HG02852 (cell line): ENCODE measurements around the gene SLC6A2.

ENCODE experiments used
- ATAC-seq: cut with Tn5 transposase; IDR thresholded peaks from one replicate; pipeline ENCODE4 v1.9.1; 2021; ENCODE audit warnings: mild to moderate bottlenecking, moderate library complexity; ENCODE audit not compliant: unreplicated experiment

Gene SLC6A2

DNA sequence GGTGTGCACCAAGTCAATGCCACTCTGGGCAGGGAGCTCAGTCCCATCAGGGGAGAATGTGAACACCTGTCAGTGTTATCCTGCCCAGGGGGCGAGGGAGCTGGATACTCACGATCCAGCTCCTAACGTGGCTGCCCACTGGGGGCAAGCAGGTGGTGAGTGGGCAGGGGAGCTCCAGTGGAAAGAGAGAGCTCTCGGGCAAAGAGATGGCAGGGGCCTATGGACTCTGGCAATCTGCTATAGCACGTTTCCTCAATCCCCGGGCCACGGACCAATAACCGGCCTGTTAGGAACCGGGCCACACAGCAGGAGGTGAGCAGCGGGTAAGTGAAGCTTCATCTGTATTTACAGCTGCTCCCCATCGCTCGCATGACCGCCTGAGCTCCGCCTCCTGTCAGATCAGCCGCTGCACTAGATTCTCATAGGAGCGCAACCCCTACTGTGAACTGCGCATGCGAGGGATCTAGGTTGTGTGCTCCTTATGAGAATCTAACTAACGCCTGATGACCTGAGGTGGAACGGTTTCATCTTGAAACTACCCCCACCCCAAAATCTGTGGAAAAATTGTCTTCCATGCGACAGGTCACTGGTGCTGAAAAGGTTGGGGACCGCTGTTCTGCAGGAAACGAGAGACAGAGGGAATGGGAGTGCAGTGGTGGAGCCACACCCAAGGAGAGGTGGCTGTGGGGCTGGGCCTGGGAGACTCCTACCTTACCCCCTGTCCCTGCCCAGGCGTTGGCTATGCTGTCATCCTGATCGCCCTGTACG, 15.6 kb downstream of the SLC6A2 start:
- no peak for ATAC-seq

DNA sequence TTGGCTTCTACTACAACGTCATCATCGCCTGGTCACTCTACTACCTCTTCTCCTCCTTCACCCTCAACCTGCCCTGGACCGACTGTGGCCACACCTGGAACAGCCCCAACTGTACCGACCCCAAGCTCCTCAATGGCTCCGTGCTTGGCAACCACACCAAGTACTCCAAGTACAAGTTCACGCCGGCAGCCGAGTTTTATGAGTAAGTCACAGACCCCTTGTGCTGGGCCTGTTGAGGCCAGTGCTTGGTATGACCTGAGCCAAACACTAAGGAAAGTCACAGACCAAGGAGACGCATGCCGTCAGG, 16.1 kb downstream of the SLC6A2 start:
- no peak for ATAC-seq

DNA sequence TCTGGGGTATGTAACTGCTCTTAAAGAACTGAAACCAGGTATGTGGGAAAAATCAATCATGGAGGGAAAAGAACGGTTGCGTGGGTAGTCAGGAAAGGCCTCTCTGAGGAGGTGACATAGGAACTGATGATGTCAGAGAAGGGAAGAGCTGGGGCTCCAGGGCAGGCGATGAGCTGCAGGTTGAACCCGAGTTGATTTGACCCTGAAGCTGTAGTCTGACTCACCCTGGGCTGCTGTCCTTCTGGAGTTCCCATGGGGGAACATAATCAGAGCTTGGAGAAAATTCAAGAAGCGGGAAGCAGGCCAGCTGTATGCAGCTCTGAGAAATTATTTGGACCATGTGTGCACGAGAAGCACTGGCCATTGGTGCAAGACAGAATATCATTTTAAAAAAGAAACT, 16.7 kb downstream of the SLC6A2 start:
- no peak for ATAC-seq

DNA sequence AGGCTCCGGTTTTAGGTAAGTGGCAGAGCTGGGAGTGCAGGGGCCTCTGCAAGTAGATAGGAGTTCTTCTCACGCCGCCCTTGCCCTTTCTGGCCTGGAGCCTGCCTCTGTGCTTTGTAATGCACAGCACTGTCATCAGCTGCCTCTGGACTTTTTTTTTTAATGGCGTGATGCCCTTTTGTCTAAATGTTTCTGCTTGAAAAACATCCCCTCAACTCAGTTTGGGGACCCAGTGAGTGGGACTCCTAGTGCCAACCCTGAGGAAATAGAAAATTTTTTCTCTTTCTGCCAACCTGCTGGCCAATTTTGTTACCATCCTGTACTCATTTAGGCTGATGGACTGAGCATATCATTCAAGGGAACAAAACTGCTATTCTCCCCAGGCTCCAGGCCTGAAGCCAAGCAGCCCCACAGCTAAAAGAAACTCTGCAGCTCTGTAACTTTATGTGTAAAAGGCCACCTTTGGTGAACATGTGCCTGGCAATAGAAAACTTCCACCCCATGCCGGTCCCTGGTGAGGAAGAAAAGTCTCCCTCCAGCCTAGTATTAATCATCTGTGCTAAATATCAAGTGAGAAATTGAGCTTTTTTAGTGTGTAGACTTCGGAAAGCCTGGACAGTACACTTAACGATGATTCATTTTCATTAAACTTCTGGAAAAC, 22.5 kb downstream of the SLC6A2 start:
- ATAC-seq, result no peak

DNA sequence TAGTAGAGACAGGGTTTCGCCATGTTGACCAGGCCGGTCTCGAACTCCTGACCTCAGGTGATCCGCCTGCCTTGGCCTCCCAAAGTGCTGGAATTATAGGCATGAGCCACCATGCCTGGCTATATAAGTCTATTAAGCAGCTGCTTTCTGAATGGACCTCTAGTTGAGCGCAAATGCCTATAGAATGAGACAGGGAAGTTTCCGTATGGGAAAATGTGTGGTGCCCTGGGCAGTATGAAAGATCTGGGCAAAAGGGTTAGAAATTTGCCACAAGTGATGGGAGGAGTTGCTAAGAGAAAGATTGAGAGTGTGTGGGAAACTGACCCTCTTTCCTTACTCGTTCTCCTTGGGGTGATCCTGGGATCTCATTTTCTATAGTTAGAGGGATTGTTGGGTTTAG, 26.3 kb downstream of the SLC6A2 start:
- ATAC-seq, result no peak

DNA sequence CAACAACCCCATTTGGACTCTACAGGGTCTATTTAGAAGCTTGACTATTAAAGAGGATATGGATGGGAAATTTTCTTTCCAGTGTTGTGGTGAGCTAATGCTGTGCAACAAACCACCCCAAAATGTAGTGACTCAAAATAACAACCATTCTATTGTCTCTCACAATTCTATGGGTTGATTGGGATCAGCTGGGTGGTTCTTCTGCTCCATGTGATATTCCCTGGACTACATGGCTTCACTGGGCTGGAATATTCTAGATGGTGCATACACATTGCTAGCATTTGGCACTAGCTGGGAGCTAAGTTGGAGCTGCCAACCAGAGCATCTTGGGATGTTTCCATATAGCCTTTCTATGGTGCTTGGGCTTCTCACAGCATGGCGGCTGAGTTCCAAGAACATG, 30.2 kb downstream of the SLC6A2 start:
- no peak for ATAC-seq

DNA sequence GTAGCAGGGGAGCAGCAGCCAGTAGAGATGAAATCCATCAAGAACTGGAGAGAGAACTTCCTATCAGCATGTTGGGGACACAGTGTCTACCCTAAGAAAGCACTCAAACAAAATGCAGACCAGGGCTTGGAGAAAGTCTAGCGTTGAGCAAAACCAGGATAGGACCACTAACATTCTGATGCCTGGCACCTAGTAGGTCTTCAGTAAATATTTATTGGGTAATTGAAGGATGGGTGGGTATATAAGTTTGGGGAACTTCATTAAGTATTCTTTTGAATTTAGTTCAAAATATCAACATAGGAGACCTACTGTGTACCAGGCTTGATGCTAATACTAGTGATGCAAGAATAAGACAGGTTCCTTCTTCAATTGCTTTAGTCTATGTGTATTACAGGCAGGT, 30.9 kb downstream of the SLC6A2 start:
- no peak for ATAC-seq

DNA sequence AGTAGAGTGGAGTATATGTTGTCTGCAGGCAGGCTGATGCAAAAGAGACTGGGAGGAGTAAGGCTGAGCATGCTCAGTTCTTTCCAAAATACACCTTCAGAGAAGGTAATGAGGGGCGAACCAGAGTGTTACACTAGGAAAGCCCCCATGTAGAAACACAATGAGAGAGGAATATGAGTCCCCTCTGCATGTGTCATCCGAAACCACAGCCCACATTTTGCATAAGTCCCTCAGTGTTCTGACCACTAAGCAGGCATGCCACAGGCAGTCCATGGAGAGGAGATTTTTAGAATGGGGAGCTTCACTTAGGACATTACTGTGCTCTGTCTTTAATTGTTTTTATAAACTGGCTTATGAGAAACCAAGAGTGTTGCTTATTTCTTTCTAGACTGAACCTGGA, 32.0 kb downstream of the SLC6A2 start:
- ATAC-seq, result no peak

DNA sequence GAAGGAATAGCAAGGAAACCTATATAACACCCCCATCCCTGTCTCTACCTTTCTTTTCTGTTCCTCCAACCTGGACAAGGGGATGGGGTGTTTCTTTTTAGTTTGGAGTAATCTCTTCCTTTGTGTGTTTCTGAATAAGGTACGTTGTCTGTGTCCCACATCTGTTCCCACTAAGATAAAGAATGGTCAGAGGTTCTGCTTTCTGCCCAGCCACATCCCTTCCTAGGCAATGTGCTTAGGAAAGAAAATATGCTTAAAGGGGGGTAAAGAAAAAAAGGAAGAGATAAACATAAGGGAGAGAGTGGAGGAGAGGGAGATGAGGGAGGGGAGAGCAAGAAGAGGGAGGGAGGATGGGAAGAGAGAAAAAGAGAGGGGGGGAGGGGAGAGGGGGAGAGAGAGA, 35.1 kb downstream of the SLC6A2 start:
- no peak for ATAC-seq

DNA sequence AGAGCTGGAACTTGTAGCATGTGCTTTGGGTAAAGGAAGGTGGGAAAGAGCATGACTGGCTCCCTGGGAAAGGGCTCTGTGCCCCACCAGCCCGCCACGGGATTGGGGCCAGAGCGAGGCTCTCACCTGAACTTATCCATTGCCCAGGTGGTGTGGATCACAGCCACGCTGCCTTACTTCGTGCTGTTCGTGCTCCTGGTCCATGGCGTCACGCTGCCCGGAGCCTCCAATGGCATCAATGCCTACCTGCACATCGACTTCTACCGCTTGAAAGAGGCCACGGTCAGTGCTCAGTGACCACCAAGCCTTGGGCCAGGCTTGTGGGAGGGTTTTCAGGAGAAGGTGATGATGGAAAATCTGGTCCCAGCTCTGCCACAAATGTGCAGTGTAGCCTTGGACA, 36.0 kb downstream of the SLC6A2 start:
- ATAC-seq, result no peak

DNA sequence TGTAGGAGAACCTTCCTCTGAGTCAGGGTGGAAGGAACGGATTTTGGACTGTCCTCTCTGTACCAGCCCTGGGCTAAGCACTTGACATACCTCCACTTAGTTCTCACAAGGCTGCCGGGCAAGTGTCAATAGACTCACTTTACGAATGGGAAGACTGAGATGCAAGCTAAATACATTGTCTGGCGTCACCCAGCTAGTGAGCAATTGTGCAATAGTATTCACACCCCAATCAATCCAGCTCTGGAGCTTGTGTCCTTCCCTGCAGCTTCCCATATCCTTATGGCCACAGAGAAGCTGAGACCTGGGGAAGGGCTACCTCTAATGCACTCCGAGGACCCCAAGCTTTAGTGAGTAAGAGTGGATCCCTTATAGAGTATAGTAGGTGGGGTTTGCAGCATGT, 39.8 kb downstream of the SLC6A2 start:
- no peak for ATAC-seq

DNA sequence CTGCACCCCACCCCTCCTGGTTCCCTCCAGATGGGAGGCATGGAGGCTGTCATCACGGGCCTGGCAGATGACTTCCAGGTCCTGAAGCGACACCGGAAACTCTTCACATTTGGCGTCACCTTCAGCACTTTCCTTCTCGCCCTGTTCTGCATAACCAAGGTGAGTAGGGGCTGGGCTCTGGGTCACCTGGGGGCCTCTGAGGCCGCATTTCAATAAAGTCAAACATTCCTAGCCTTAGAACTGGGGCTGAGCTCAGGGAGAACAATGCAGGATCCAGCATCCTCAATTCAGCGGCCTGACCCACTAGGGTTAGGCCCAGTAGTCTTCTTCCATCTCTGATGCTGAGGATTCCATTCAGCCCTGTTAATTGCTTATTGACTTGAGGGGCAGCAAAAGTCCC, 42.1 kb downstream of the SLC6A2 start:
- ATAC-seq, result no peak

DNA sequence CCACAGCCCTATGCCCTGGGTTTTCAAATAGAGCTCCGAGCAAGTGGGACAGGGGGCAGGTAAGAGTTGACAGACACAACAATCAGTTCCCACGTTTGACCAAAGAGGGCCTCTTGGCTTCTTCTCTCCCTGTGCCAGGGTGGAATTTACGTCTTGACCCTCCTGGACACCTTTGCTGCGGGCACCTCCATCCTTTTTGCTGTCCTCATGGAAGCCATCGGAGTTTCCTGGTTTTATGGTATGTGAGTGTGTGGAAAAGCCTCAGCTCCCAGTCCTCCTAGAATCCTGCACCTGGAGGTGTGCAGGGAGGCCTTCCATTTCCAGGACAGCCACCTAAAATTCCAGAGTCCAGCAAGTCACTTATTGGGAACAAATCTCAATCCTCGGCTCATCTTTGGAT, 42.5 kb downstream of the SLC6A2 start:
- ATAC-seq, result no peak

DNA sequence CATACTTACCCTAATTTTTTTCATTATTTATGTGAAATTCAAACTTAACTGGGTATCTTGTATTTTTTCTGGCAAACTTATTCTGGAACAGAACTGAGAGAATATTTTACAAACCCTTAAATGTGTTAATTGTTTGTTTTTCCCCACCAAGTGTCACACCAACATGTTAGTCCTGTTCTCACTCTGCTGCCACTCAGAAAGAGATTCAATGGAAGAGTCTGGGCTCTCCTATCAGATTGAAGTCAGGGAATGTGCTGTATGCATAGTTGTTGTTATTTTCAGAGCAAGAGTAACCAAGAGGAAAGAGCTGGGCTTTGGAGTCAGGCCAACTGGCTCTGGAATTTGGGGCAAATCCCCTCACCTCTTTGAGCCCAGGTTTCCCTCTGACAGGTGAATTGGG, 43.2 kb downstream of the SLC6A2 start:
- no peak for ATAC-seq

DNA sequence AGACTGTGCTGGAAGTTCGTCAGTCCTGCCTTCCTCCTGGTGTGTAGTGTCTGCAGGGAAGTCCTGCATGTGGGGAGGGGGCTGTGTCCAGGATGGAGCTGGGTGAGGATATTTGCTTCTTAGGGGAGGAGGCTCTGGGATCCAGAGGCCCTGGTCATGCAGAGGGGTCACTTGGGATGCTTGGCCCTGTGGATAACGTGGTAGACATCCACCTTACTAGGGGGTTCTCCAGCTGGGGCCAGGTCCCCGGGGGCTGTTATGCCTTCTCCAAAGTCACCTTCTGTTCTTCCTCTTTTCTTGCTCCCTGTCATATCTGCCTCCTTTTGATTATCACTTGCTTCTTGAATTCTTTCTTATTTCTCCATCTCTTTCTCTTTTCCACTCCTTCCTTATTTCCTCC, 43.8 kb downstream of the SLC6A2 start:
- no peak for ATAC-seq

DNA sequence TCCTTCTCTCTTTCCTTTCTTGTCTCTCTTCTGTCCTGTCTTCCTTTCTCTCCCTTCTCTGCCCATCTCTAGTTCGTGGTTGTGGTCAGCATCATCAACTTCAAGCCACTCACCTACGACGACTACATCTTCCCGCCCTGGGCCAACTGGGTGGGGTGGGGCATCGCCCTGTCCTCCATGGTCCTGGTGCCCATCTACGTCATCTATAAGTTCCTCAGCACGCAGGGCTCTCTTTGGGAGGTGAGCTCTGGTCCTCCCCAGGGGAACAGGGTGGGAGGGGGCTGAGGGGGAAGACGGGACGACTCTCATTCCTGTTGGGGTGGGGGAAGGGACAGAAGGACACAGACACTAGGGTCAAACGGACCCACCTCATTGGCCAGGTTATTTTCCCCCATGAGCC, 44.3 kb downstream of the SLC6A2 start:
- no peak for ATAC-seq

DNA sequence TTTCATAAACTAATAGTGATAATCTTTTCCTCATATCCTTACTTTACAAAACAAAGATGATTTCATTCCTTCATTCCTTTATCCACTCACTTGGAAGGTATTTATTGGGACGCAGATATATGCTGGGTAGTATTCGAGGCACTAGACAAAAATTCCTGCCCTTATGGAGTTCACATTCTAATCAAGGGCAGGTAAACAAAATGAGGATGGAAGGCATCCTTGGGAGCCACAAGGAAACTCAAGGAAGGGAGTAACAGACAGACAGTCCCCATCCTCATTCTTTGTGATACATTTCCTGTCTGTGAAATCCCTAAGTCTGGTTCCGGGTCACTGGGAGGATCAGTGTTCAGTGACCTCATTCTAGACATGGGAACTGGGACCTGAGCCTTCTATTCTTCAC, 45.2 kb downstream of the SLC6A2 start:
- no peak for ATAC-seq

DNA sequence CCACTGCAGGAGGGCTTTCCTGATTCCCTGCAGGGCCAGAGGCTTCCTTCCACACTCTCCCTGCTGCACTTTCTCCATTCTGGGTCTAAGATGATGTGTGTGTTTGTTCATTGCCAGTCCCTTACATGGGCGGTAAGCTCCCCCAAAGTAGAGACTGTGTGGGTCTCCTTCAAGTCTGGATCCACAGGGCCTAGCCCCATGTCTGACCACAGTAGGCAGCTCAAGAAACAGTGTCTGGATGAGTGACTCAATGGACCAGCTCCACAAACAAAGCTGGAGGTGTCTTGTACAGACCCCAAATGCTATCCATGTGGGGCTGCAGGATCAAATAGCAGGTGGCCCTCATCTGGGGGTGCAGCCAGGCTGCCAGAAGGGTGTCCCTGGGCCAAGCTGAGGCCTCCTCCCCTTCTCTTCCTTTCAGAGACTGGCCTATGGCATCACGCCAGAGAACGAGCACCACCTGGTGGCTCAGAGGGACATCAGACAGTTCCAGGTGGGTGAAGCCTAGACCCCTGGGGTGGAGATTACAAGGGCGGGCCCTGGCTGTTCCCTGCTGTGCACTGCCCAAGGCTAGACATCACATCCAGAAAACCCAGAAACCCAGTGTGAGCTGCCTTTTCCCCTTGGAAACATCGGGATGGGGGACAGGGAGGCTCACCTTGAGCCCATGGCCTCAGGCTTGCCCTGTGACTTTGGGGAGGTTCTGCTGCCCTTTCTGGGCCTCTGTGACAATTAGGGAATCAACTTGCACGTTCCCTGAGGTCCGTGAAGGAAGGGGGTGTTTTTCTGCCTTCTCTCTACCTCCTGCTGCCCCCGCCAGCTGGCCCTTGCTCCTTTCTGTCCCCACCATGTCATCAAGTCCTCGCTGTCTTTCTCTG, 45.9 kb downstream of the SLC6A2 start:
- ATAC-seq, result peak; percentile 54

DNA sequence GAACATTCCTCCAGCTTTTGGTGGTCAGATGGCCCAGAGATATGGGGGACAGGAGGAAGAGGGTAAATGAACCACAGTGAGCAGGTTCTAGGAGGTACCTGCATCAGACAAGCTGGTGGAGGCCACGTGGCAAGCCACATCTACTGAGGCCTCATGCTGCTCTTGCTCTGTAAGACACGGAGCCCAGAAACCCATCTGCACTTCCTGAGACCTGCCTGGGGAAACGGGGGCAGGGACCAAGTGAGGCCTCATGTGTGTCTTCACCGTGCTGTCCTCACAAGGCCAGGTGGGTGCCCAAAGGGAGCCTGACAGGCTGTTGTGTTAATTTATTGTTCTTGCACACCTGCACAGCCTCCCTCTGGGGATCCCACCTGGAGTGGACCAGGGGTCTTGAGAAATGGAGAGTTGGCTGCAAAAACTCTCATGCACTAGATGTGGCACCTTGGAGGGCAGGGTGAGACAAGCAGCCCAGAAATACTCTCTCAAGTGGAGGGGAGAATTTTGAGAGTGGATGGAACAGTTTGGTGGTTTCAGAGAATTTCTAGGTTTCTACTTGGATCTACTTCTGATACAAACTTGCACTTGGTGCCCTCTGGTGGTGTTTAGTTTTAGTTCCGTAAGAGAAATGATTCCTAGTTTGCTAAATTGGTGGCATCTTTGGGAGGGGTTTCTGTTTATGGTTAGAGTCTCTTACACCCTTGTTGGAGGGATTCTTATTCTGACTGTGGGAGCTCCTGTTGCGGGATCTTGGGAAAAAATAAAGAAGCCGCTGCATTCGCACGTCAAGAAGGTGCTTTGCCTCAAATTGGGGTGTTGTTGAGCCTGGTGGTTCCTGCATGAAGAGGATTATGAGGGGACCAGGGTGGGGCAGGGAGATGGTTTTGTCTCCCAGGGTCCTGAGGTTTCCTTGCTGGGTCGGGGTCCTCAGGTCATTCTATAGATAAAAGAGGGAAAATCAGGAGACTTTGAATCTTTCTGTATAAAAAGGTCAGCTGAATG, 47.5 kb downstream of the SLC6A2 start:
- no peak for ATAC-seq

DNA sequence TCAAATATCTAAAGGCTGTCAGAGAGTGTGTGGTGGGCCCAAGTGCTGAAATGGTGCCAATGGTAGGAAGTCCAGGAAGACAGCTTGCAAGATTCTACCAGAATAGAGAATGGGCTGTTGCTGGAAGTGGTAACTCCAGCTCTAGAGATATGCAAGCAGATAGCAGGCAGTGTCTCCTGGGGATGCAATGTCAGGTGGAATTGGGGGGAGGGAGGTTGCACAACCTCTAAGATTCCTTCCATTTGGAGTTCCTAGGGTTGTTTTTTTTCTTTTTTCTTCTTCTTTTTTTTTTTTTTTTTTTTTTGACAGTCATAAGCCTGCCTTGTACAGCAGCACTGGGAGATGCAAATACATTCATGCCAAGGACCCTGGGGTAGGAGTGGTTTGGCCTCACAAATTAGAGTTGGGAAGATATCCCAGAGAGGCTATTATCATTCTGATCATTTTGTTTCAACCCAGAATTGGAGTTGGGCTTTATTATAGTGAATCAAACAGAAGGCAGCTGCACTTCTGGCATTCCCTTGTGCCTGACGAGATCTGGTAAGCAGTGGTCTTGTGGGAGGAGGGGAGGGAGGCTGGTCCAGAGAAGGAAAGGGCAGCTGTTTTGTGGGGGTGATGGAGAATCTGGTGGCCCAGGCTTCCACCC, 51.1 kb downstream of the SLC6A2 start:
- no peak for ATAC-seq
